ENCODE results near the gene ARPC5L. TPM values are rescaled to one million over a fixed set of nuclear protein-coding genes. Genes with fewer than 3 reads are reported as not detected.

ARPC5L gene
- total and polyA plus RNA-seq, 9 of the 15 experiments (the other 6 are each of a cell fraction or from before 2014, with no cell fraction given) = 25.4 to 113 (median 63.8) TPM

DNA sequence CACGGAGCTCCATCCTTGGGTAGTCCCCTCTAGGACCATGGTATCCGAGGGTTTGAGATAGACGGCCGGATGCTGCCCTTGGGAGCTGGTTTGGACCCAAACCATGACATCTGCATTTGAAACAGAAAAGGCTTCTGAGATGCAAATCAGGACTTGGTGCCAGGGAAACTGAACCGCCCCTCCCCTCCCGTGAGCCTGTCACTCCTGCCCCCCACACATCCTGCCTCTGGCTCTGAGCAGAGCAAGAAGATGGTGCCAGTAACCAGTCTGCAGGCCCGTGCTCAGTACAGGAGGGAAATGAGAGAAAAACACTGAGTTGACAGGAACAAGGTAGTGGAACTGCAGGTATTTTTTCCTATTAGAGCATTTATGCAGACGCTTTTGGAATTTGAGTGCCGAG, 18.6 kb downstream of the ARPC5L start:
- no peak overlapping the region for H3K4me2 ChIP-seq (ENCODE audit: insufficient read depth, low read length)
- FAIRE-seq (no peak), ATAC-seq (no peak)

DNA sequence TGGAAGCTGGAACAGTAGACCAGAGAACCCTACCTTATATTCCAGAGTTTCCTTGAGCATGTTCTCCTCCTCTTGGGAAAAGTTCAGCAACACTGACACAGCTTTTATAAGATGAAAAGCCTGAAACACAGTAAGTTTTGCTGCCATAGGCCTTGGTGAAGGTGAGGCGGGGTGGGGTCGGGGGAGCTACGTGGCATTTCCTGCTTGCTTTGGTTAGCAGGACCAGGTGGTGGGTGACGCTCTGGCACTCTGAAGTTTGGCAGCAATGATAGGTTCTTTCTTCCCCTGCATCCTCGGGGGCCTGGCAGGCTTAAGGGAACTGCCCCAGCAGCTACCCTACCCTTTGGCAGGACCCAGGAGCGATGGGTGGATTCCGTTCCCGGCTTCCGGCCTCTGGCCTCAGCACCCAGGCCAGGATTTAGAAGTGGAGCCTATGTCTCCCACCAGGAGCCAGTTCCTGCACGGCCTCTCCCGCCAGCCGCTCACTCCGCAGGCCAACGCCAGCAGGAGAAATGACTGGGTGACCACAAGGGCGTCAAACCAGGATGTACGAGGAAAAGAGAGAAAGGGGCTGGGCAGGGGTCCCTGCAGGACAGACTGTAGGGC, 19.3 kb downstream of the ARPC5L start:
- ChIA-PET POLR2A (interaction anchor here (1.2 to 2.8 kb wide), 2 partner anchors 10 to 11 kb away, joined by 3 to 8 read pairs; no protein-coding TSS in a partner anchor), CTCF (ENCODE audit: low intra/inter-chr PET ratio) (no interaction called here)
- no peak overlapping the region for H3K4me3 ChIP-seq
- no peaks in the 10 kb centered on the region for H4K20me1 ChIP-seq (replicated peaks; ENCODE audit: control insufficient read depth, insufficient read depth, low read length)
- no peaks in the 10 kb centered on the region for H3K27me3 ChIP-seq (ENCODE audit: control insufficient read depth in 2 of 2, insufficient read depth in 2 of 2, low read length in 2 of 2)
- H3K9me3 ChIP-seq (replicated peaks; ENCODE audit: control insufficient read depth, insufficient read depth, low read depth, low read length) = no peaks in the 10 kb centered on the region
- intact Hi-C loops (cut with micrococcal nuclease) = no loop called here
- no peak for ATAC-seq
- H3K36me3 ChIP-seq (ENCODE audit: control insufficient read depth, insufficient read depth, low read length) = peaks cover 72% of the 10 kb centered on the region
- H3K27ac ChIP-seq (ENCODE audit: extremely low read depth, low read depth, low read length) = no peak overlapping the region
- no peak overlapping the region for H2AFZ ChIP-seq (ENCODE audit: low read depth, low read length)
- BruUV-seq (replicated peaks) = no TSS peak
- H3K9me1 ChIP-seq (ENCODE audit: control insufficient read depth, insufficient read depth, low read length) = no peaks in the 10 kb centered on the region
- no peak overlapping the region for H3K4me2 ChIP-seq (ENCODE audit: insufficient read depth, low read length)
- H3K79me2 ChIP-seq (ENCODE audit: control insufficient read depth, insufficient read depth, low read length) = no peaks in the 10 kb centered on the region
- WGBS (ENCODE audit: insufficient coverage, low coverage, missing lambda C conversion rate) = 89% methylated on average over 15 of the region's 16 CpGs
- no peak for TF ChIP-seq TRIM28 (IDR thresholded peaks at IDR 0.05)
- TF ChIP-seq POLR2G (IDR thresholded peaks at IDR 0.05; ENCODE audit: low read depth, low read length) = peak; percentile 16; the same call in 1 of the 2 replicates
- TF ChIP-seq SMARCA5 (IDR thresholded peaks at IDR 0.05) = no peak
- no peak for TF ChIP-seq HCFC1 (IDR thresholded peaks at IDR 0.05; ENCODE audit: low read depth, low read length)
- no peak overlapping the region for H3K9ac ChIP-seq (ENCODE audit: insufficient read depth in 1 of 2, low read depth in 2 of 2, low read length in 2 of 2)
- no peak for FAIRE-seq
- in situ Hi-C loops (cut with MboI) = loop anchor here (10.0 kb wide), 1 partner anchor 1024 kb away; no protein-coding TSS in a partner anchor
- no peaks in the 10 kb centered on the region; a peak in 1 of 5 replicates for H3K4me1 ChIP-seq (replicated peaks in 1 of 2; ENCODE audit: control insufficient read depth in 2 of 2, insufficient read depth in 2 of 2, low read length in 2 of 2)
- DNase-seq (ENCODE audit: extremely low read depth in 1 of 4, low spot score in 3 of 4) = no peak

More for the DNA sequence above, 18.6 kb downstream of the ARPC5L start:
- Histone ChIP-seq H3K9ac (ENCODE audit: insufficient read depth in 1 of 2, low read depth in 2 of 2, low read length in 2 of 2) (no peak overlapping the region), H3K4me3 (no peak overlapping the region), H3K9me3 (replicated peaks; ENCODE audit: control insufficient read depth, insufficient read depth, low read depth, low read length) (no peaks in the 10 kb centered on the region), H3K27ac (ENCODE audit: extremely low read depth, low read depth, low read length) (no peak overlapping the region), H3K4me1 (replicated peaks in 1 of 2; ENCODE audit: control insufficient read depth in 2 of 2, insufficient read depth in 2 of 2, low read length in 2 of 2) (no peaks in the 10 kb centered on the region; a peak in 1 of 5 replicates), H3K36me3 (ENCODE audit: control insufficient read depth, insufficient read depth, low read length) (peaks cover 71% of the 10 kb centered on the region), H3K27me3 (ENCODE audit: control insufficient read depth in 2 of 2, insufficient read depth in 2 of 2, low read length in 2 of 2) (no peaks in the 10 kb centered on the region), H2AFZ (ENCODE audit: low read depth, low read length) (no peak overlapping the region), H3K9me1 (ENCODE audit: control insufficient read depth, insufficient read depth, low read length) (no peaks in the 10 kb centered on the region), H4K20me1 (replicated peaks; ENCODE audit: control insufficient read depth, insufficient read depth, low read length) (peaks cover 3% of the 10 kb centered on the region; the same call in 1 of the 2 replicates), H3K79me2 (ENCODE audit: control insufficient read depth, insufficient read depth, low read length) (peaks cover 3% of the 10 kb centered on the region; the same call in 1 of the 3 replicates)
- TF ChIP-seq ZNF507 (tag; conservative IDR thresholded peaks at IDR 0.05) (no peak), ZNF354B (CRISPR knock-in tag; IDR thresholded peaks at IDR 0.05) (no peak)
- TF ChIP-seq, protein P1, sequence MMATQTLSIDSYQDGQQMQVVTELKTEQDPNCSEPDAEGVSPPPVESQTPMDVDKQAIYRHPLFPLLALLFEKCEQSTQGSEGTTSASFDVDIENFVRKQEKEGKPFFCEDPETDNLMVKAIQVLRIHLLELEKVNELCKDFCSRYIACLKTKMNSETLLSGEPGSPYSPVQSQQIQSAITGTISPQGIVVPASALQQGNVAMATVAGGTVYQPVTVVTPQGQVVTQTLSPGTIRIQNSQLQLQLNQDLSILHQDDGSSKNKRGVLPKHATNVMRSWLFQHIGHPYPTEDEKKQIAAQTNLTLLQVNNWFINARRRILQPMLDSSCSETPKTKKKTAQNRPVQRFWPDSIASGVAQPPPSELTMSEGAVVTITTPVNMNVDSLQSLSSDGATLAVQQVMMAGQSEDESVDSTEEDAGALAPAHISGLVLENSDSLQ (IDR thresholded peaks at IDR 0.05) = no peak
- no peak for DNase-seq (ENCODE audit: extremely low read depth in 1 of 4, low spot score in 3 of 4)
- POLR2A ChIA-PET = interaction anchor here (1.2 to 3.0 kb wide), 3 partner anchors 10 to 19 kb away, joined by 3 to 10 read pairs (median 8); no protein-coding TSS in a partner anchor
- WGBS (ENCODE audit: insufficient coverage, low coverage, missing lambda C conversion rate) = 69% methylated on average over 8 of the region's 9 CpGs
- CTCF ChIA-PET (ENCODE audit: low intra/inter-chr PET ratio) = no interaction called here
- BruUV-seq (replicated peaks) = no TSS peak
- intact Hi-C loops (cut with micrococcal nuclease) (no loop called here), in situ Hi-C loops (cut with MboI) (loop anchor here (10.0 kb wide), 1 partner anchor 1024 kb away; no protein-coding TSS in a partner anchor)
